Inflammatory macrophage treated with lipopolysaccharide for 1 hour (primary cell): Measurements from ENCODE around the gene ACTR10.

Experiments used
- DNase-seq, 2 donors: peaks; one replicate each; pipeline ENCODE4 v3.0.0-alpha.2; 2020 to 2022

ACTR10 gene

DNA sequence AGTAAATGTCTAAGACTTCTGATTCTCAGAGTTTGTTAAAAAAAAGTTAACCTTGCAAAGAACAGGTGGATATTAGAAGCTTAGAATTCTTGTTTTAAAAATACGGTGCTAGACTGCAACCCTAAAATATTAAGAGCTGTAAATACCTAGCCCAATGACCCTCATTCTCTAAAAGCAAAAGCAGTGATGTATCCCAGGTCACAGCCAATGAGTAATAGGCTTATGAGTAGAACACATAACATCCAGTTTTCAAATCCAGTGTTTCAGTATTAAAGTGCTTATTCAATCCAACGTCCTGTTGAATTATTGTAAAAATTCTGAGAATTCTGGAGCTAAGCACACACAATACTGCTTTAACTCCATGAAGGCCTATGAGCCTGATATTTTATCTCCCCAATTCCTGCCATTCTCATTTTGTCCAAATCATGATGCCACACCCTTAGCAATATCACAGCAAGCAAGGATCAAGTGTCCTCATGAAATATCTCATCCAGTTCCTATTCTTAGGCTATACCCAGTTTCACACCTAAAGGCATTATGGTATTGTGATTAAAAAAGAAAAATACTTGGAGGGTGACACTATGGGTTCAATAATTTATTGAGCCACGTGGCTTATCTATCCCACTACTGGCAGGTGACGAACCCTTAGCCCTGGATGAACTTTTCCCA, 83.1 kb downstream of the ACTR10 start:
- DNase-seq, result no peak

GRCh38 chr14:58283730-58284129, 83.8 kb downstream of the ACTR10 start:
- DNase-seq, result no peak

- DNase-seq, result no peak
Observed at GRCh38 chr14:58285132-58285531, 85.2 kb downstream of the ACTR10 start.
